SK-N-MC (cell line): ENCODE data around the gene HS2ST1.
A peak's percentile ranks its signal among the peaks of the same experiment; 100 is the strongest.

Experiments used
- DNase-seq: peaks from one replicate; pipeline ENCODE4 v3.0.0-alpha.2; 2011; ENCODE audit warnings: low read depth, low spot score
- H3K27ac ChIP-seq: fragments of 200-600 bp; sonication (generic); 2 replicates; pipeline ENCODE4 v1.5.1; 2016; ENCODE audit warnings: mixed run types
- H3K36me3 ChIP-seq: fragments of 200-600 bp; sonication (generic); 2 replicates; pipeline ENCODE4 v1.6.1; 2017; ENCODE audit warnings: antibody characterized with exemption, low read length, mixed read lengths; ENCODE audit not compliant: insufficient read depth
- H3K4me3 ChIP-seq: fragments of 200-600 bp; sonication (generic); 2 replicates; pipeline ENCODE4 v1.5.1; 2016
- H3K9ac ChIP-seq: fragments of 200-600 bp; sonication (generic); 2 replicates; pipeline ENCODE4 v1.8.0; 2017; ENCODE audit warnings: mixed run types, mixed read lengths; ENCODE audit not compliant: insufficient read length
- H3K9me3 ChIP-seq: fragments of 200-600 bp; sonication (generic); 2 replicates; pipeline ENCODE4 v1.6.1; 2017; ENCODE audit warnings: low read depth, mild to moderate bottlenecking, antibody characterized with exemption, low read length, moderate library complexity, mixed read lengths
- EZH2 ChIP-seq: fragments of 200-600 bp; sonication (generic); IDR thresholded peaks from one replicate; pipeline ENCODE4 v1.6.1; 2017; ENCODE audit warnings: antibody characterized with exemption
- FOXP2 ChIP-seq: optimal IDR thresholded peaks from 2 replicates; pipeline ENCODE3; 2011; ENCODE audit warnings: mild to moderate bottlenecking, moderate library complexity; ENCODE audit not compliant: insufficient read depth; ENCODE audit errors: extremely low read length, control extremely low read depth
- POLR2AphosphoS5 ChIP-seq: IDR thresholded peaks from 2 replicates; pipeline ENCODE4 v1.6.1; 2012; ENCODE audit warnings: mild to moderate bottlenecking, low read depth, low read length, borderline replicate concordance

HS2ST1 gene

DNA sequence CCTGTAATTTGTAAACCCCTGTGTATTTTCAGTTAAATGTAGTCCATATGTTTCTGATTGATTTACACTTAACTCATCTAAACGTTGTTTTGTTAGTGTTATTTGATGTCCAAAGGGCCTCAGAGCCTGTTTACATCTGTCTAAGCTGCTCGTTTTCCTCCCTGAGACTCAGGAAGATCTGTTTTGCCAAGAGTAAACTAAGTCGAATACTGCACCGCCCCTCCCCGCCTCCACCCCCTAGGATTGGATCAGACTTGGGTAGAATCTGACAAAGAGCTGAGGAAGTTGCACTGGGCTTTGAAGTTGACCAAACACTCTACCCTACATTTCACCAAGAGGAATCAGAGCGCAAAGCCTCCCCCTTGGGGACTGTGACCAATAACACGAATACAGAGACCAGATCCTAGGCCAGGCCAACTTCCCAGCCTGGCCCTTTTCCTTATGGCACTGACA is 207.3 kb downstream of the HS2ST1 start:
- no peaks in the 10 kb centered on the region for H3K36me3 ChIP-seq
- TF ChIP-seq POLR2AphosphoS5 = no peak
- no peak for TF ChIP-seq FOXP2
- TF ChIP-seq EZH2 = no peak
- 0 out of 2 replicates have a peak overlapping the region, but pooled peaks have one; percentile 11 for H3K4me3 ChIP-seq
- no peaks in the 10 kb centered on the region for H3K9me3 ChIP-seq
- no peak overlapping the region for H3K9ac ChIP-seq
- H3K27ac ChIP-seq = peak overlapping the region; percentile 14; the same call in 1 of the 2 replicates
- DNase-seq = no peak

DNA sequence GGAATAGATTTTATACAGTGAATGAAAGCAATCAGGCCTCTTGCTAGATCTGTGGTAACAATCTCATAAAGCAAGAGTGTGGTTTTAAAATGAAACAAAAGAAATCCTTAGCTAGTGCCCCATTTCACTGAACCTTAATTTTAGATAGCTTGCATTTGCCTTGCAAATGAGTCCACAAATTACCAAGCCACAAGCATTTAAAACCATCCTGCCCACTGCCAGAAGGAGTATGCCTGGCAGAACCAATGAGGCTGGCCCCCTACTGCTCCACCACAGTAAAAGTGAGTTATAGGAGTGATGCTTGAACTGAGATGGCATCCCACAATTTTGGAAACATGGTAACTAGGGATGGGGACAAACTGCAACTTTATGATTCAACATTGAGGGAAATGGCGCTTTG is 207.8 kb downstream of the HS2ST1 start:
- Histone ChIP-seq H3K4me3 (0 out of 2 replicates have a peak overlapping the region, but pooled peaks have one; percentile 11), H3K36me3 (no peaks in the 10 kb centered on the region), H3K9ac (no peak overlapping the region), H3K27ac (peak overlapping the region; percentile 14; the same call in 1 of the 2 replicates), H3K9me3 (no peaks in the 10 kb centered on the region)
- no peak for DNase-seq
- TF ChIP-seq POLR2AphosphoS5 (no peak), FOXP2 (no peak), EZH2 (no peak)

DNA sequence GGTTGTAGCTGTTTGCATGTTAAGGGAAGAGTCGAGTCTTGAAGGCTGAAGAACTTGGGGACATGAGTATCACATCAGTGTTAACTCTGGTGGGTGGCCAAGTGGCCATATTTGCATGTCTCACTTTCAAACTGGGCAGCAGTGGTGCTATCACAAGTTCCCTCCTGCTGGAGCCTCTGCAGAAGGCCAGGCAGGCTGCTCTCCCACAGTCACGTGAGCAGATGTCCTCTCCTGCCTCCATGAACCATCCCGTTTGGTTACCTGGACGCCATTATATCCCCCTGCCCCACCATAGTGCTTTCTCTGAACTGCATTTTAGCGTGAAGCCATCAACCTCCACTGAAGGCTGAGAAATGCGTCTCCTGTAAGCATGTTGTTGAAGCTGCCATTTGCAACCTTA is 209.2 kb downstream of the HS2ST1 start:
- Histone ChIP-seq H3K4me3 (no peak overlapping the region), H3K36me3 (no peaks in the 10 kb centered on the region), H3K27ac (no peak overlapping the region), H3K9ac (no peak overlapping the region), H3K9me3 (no peaks in the 10 kb centered on the region)
- DNase-seq = no peak
- TF ChIP-seq POLR2AphosphoS5 = no peak
- no peak for TF ChIP-seq EZH2
- TF ChIP-seq FOXP2 = no peak

DNA sequence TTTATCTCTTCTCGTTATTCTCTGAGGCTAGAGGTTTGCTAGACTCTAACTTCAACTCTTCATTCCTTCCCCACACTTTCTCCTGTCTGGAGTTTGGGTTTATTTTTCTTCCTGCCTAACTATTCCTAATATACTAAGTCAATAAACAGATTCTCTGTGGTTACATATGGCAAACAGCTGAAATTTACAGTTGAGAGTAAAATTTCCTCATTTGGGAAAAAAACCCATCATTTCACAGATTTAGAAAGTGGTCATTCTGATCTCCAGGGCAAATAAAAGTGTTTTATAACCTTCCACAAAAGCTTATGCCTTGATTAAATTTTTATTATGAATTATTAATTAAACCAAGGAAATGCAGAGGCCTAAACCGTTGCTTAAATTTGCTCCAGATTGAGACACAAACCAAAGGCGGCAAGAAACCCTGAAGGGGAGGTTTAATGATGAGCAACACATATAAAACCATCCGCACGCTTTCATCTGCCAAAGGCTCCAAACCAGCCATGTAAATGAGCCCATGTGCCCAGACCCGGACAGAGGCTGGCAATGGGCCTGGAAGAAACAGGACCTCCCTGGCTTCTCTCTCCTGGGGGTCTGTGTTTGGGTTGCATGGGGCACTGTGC is 212.6 kb downstream of the HS2ST1 start:
- DNase-seq = no peak
- Histone ChIP-seq H3K36me3 (no peaks in the 10 kb centered on the region), H3K4me3 (no peak overlapping the region), H3K27ac (no peak overlapping the region), H3K9ac (no peak overlapping the region), H3K9me3 (no peaks in the 10 kb centered on the region)
- TF ChIP-seq FOXP2 = no peak
- TF ChIP-seq POLR2AphosphoS5 = no peak
- no peak for TF ChIP-seq EZH2

DNA sequence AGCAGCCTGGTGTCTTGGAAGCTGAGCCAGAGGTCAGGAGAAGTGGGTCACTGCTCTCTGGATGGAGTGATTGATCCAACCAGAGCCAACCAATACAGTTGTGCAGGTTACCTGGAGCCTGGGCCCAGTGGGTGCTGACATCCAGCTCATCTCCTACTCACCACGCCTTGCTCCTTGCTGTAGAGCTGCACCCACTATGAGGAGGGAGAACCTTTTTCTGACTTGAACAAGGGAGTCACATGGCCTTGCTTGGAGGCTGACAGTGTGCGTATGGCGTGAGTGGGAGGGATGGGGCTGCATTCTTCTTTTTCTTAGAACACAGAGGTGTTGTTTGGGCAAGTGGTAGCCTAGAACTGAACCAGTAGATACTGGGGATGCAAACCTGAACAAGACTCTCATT is 213.1 kb downstream of the HS2ST1 start:
- H3K4me3 ChIP-seq = no peak overlapping the region
- H3K36me3 ChIP-seq = no peaks in the 10 kb centered on the region
- no peak overlapping the region for H3K9ac ChIP-seq
- H3K27ac ChIP-seq = no peak overlapping the region
- TF ChIP-seq EZH2 = no peak
- TF ChIP-seq FOXP2 = no peak
- no peak for TF ChIP-seq POLR2AphosphoS5
- H3K9me3 ChIP-seq = no peaks in the 10 kb centered on the region
- no peak for DNase-seq

DNA sequence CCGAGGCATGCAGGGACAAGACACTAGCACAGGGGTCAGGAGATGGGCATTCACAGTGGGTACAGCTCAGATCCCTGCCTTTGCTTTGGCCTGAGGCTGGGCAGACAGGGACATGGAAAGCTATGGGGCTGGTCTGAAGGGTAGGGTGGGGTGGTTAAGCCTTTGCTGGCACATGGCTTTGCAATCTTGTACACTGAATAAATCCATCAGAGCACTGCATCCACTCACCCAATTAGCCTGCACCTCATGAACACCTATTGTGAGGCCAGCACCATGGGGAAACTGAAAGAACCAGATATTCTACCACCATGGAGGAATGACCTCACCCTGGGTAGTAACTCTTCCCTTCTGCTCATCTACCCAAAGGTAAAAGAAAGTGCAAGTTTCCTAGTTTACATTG is 214.6 kb downstream of the HS2ST1 start:
- DNase-seq = no peak

DNA sequence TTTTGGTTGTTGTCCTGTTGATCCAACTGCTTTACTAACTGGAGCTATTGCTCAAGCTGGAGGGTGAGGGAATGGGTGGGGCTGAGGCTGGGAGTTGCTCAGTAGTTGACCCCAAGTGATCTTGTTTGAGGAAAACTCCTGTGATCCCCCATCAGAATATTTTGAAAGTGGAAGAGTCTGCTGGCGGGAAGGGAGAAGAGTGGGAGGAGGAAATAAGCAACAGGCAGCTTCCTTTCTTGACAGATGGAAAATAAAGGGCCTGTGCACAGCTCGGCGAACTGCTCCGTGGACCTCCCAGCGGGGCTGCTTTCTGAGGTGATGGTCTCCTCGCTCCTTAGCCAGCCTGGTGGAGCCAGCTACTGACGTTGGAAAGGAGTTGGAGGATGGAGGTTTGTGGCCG is 215.2 kb downstream of the HS2ST1 start:
- H3K36me3 ChIP-seq = no peaks in the 10 kb centered on the region
- H3K9ac ChIP-seq = no peak overlapping the region
- H3K4me3 ChIP-seq = no peak overlapping the region
- no peaks in the 10 kb centered on the region for H3K9me3 ChIP-seq
- TF ChIP-seq POLR2AphosphoS5 = no peak
- TF ChIP-seq EZH2 = no peak
- TF ChIP-seq FOXP2 = no peak
- H3K27ac ChIP-seq = no peak overlapping the region
- no peak for DNase-seq

More for the DNA sequence above, 214.6 kb downstream of the HS2ST1 start:
- TF ChIP-seq POLR2AphosphoS5 (no peak), EZH2 (no peak)
- Histone ChIP-seq H3K27ac (no peak overlapping the region), H3K9ac (no peak overlapping the region), H3K9me3 (no peaks in the 10 kb centered on the region), H3K4me3 (no peak overlapping the region), H3K36me3 (no peaks in the 10 kb centered on the region)

DNA sequence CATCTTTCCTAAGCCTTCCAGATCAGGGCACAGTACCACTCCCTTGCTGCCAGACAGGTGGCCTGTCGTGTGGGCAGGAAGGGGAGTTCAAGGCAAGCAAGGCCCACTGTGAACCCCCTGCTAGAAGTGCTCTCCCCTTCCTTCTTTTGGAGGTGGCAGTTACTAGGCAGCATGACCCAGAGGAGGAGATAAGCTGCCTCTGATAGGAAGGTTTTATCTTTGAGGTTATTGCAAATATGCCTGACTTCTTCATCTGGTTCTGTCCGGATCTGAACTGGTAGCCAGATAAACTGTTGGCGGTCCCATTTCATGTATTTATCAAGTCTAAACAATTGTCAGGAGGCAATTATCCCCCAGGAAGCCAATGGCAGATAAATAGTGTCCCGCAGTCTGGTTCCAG is 216.0 kb downstream of the HS2ST1 start:
- TF ChIP-seq FOXP2 (no peak), EZH2 (no peak), POLR2AphosphoS5 (no peak)
- Histone ChIP-seq H3K27ac (no peak overlapping the region), H3K36me3 (no peaks in the 10 kb centered on the region), H3K9ac (no peak overlapping the region), H3K4me3 (no peak overlapping the region), H3K9me3 (no peaks in the 10 kb centered on the region)
- DNase-seq = no peak

DNA sequence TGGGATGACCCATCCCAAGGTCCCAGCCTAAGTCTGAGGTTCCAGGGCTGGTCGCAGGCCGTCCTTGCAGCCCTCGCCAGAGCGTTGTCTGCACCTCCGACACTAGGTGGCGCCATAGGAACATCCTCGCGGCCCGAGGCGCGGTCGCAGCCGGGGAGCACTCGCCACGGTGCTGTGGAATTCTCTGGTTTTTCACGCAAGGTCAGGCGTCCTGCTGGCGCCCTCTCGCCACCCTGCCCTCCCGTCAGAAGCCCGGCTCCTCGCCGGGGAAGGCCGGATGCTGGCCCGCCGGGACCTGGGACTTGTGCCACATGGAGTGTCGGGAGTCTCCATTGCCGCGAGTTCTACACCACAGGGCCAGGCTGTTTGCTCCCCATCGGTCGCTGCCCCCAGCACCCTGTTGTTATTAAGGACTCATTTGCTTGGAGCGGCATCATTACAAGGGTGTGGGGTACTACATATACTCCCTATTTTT is 217.4 kb downstream of the HS2ST1 start:
- H3K9me3 ChIP-seq = no peaks in the 10 kb centered on the region
- H3K9ac ChIP-seq = peak overlapping the region; percentile 66
- DNase-seq = no peak
- no peak for TF ChIP-seq EZH2
- no peak for TF ChIP-seq FOXP2
- no peak for TF ChIP-seq POLR2AphosphoS5
- peak overlapping the region; percentile 80 for H3K4me3 ChIP-seq
- H3K27ac ChIP-seq = no peak overlapping the region
- no peaks in the 10 kb centered on the region for H3K36me3 ChIP-seq
